WTC11 (cell line): ENCODE results near the gene ZFP2. TPM values are rescaled to one million over a fixed set of nuclear protein-coding genes. Genes with fewer than 3 reads are reported as not detected.

Experiments
- ATAC-seq: fragments of 200-7000 bp; cut with Tn5 transposase; 2 replicates; pipeline ENCODE4 v1.10.0; 2021; ENCODE audit warnings: mild to moderate bottlenecking, moderate library complexity
- CTCF ChIA-PET: fragments of 300-600 bp; sonication (Branson Sonifier 250); formaldehyde crosslinking; loops from one replicate; lab custom pipeline; 2021; ENCODE audit warnings: antibody characterized with exemption; lab: Charles Lee
- POLR2A ChIA-PET: fragments of 350-600 bp; sonication (Branson Sonifier 250); formaldehyde crosslinking; loops from one replicate; lab custom pipeline; 2021; ENCODE audit warnings: antibody characterized with exemption; lab: Charles Lee
- DNase-seq: peaks from one replicate; pipeline ENCODE4 v3.0.0; 2021; ENCODE audit warnings: low spot score
- H3K27ac Mint-ChIP-seq: 2 replicates; pipeline ENCODE4 v1.8.0; 2021; ENCODE audit warnings: mixed read lengths
- H3K27me3 Mint-ChIP-seq: 2 replicates; pipeline ENCODE4 v1.8.0; 2021; ENCODE audit warnings: low read depth, mild to moderate bottlenecking, moderate library complexity, mixed read lengths
- H3K36me3 Mint-ChIP-seq: 2 replicates; pipeline ENCODE4 v1.8.0; 2021; ENCODE audit warnings: mixed read lengths
- H3K4me1 Mint-ChIP-seq: 2 replicates; pipeline ENCODE4 v1.8.0; 2022; ENCODE audit warnings: mixed read lengths
- H3K4me3 Mint-ChIP-seq: 2 replicates; pipeline ENCODE4 v1.8.0; 2021; ENCODE audit warnings: mild to moderate bottlenecking, moderate library complexity, mixed read lengths
- H3K9me3 Mint-ChIP-seq: 2 replicates; pipeline ENCODE4 v1.8.0; 2021; ENCODE audit warnings: mixed read lengths
- AFF4 ChIP-seq: sonication (generic); formaldehyde crosslinking; IDR thresholded peaks from 2 replicates; pipeline ENCODE4 v1.8.1; 2023; ENCODE audit warnings: mild to moderate bottlenecking, missing genetic modification reagents, borderline replicate concordance
- ATF2 ChIP-seq: sonication (generic); formaldehyde crosslinking; IDR thresholded peaks from 2 replicates; pipeline ENCODE4 v1.8.1; 2022; ENCODE audit warnings: low read depth, missing genetic modification reagents, borderline replicate concordance
- ATF3 ChIP-seq: sonication (generic); formaldehyde crosslinking; conservative IDR thresholded peaks from 2 replicates; pipeline ENCODE4 v1.8.1; 2022; ENCODE audit warnings: mild to moderate bottlenecking, missing genetic modification reagents
- EMX1 ChIP-seq: fragments of 250-450 bp; sonication (Bioruptor Pico); IDR thresholded peaks from 2 replicates; pipeline ENCODE4 v1.8.0; 2021; ENCODE audit warnings: mild to moderate bottlenecking
- ESRRA ChIP-seq: sonication (generic); formaldehyde crosslinking; IDR thresholded peaks from 2 replicates; pipeline ENCODE4 v1.8.1; 2022; ENCODE audit warnings: mild to moderate bottlenecking, missing genetic modification reagents, borderline replicate concordance
- FOXP1 ChIP-seq: sonication (generic); formaldehyde crosslinking; IDR thresholded peaks from 2 replicates; pipeline ENCODE4 v1.8.0; 2022; ENCODE audit warnings: missing genetic modification reagents, mild to moderate bottlenecking, moderate library complexity, borderline replicate concordance
- KAT7 ChIP-seq: sonication (generic); formaldehyde crosslinking; IDR thresholded peaks from 2 replicates; pipeline ENCODE4 v1.8.1; 2023; ENCODE audit warnings: missing genetic modification reagents, mild to moderate bottlenecking, borderline replicate concordance
- MAX ChIP-seq: sonication (generic); formaldehyde crosslinking; IDR thresholded peaks from 2 replicates; pipeline ENCODE4 v1.8.0; 2022; ENCODE audit warnings: mild to moderate bottlenecking, missing genetic modification reagents
- MXD4 ChIP-seq: fragments of 250-450 bp; sonication (Bioruptor Pico); IDR thresholded peaks from 2 replicates; pipeline ENCODE4 v1.8.0; 2021; ENCODE audit warnings: mild to moderate bottlenecking, moderate library complexity, borderline replicate concordance
- NFYB ChIP-seq: sonication (generic); formaldehyde crosslinking; conservative IDR thresholded peaks from 2 replicates; pipeline ENCODE4 v1.8.0; 2022; ENCODE audit warnings: low read depth, missing genetic modification reagents
- PRRX2 ChIP-seq: fragments of 250-450 bp; sonication (Bioruptor Pico); IDR thresholded peaks from 2 replicates; pipeline ENCODE4 v1.8.0; 2021; ENCODE audit warnings: mild to moderate bottlenecking
- SP1 ChIP-seq: sonication (generic); formaldehyde crosslinking; conservative IDR thresholded peaks from 2 replicates; pipeline ENCODE4 v1.8.1; 2022; ENCODE audit warnings: missing genetic modification reagents
- TEAD1 ChIP-seq: sonication (generic); formaldehyde crosslinking; IDR thresholded peaks from 2 replicates; pipeline ENCODE4 v1.8.0; 2022; ENCODE audit warnings: mild to moderate bottlenecking, missing genetic modification reagents
- TEAD4 ChIP-seq: sonication (generic); formaldehyde crosslinking; IDR thresholded peaks from 2 replicates; pipeline ENCODE4 v1.8.0; 2022; ENCODE audit warnings: mild to moderate bottlenecking, missing genetic modification reagents
- USF2 ChIP-seq: sonication (generic); formaldehyde crosslinking; IDR thresholded peaks from 2 replicates; pipeline ENCODE4 v1.8.1; 2023; ENCODE audit warnings: mild to moderate bottlenecking, missing genetic modification reagents, moderate library complexity
- ZNF317 ChIP-seq: sonication (generic); formaldehyde crosslinking; IDR thresholded peaks from 2 replicates; pipeline ENCODE4 v1.8.1; 2023; ENCODE audit warnings: low read depth, mild to moderate bottlenecking, moderate library complexity, missing genetic modification reagents, borderline replicate concordance
- ZNF512 ChIP-seq: sonication (generic); formaldehyde crosslinking; IDR thresholded peaks from 2 replicates; pipeline ENCODE4 v1.8.1; 2022; ENCODE audit warnings: missing genetic modification reagents, borderline replicate concordance
- ZNF532 ChIP-seq: fragments of 250-450 bp; sonication (Bioruptor Pico); IDR thresholded peaks from 2 replicates; pipeline ENCODE4 v1.9.0; 2021; ENCODE audit warnings: mild to moderate bottlenecking, borderline replicate concordance
- total RNA-seq: library from RNA; stranded (reverse); gene quantifications from 3 replicates; pipeline ENCODE4 v1.2.3, GENCODE V29; 2021

Gene ZFP2
- total RNA-seq, 1 experiment from 2014 or later = 1.0 TPM

- DNase-seq = no peak
- no peaks in the 10 kb centered on the region for H3K4me1 Mint-ChIP-seq
- TF ChIP-seq KAT7 (CRISPR knock-in tag) (no peak), NFYB (no peak)
- TF ChIP-seq, all 79 proteins: peak for 0
- ChIA-PET CTCF (no interaction called here), POLR2A (no interaction called here)
- H3K36me3 Mint-ChIP-seq = peaks cover 38% of the 10 kb centered on the region
- H3K27me3 Mint-ChIP-seq = no peaks in the 10 kb centered on the region
- peaks cover 41% of the 10 kb centered on the region for H3K9me3 Mint-ChIP-seq
- ATAC-seq = no peak
- H3K4me3 Mint-ChIP-seq = no peak overlapping the region
- H3K27ac Mint-ChIP-seq = no peak overlapping the region
Observed at GRCh38 chr5:178902849-178903248, 7.1 kb downstream of the ZFP2 start.

GRCh38 chr5:178931846-178932760 lies 36.4 kb downstream of the ZFP2 start:
- ChIA-PET POLR2A (no interaction called here), CTCF (no interaction called here)
- DNase-seq = no peak
- peaks cover 53% of the 10 kb centered on the region for H3K27me3 Mint-ChIP-seq
- H3K9me3 Mint-ChIP-seq = peaks cover 94% of the 10 kb centered on the region
- no peak for ATAC-seq
- H3K36me3 Mint-ChIP-seq = peaks cover 90% of the 10 kb centered on the region
- H3K27ac Mint-ChIP-seq = no peak overlapping the region
- no peaks in the 10 kb centered on the region for H3K4me1 Mint-ChIP-seq
- TF ChIP-seq ZNF512 (CRISPR knock-in tag) = no peak
- TF ChIP-seq ZNF317 (CRISPR knock-in tag) = no peak
- no peak for TF ChIP-seq ZNF532 (CRISPR knock-in tag)
- TF ChIP-seq EMX1 (CRISPR knock-in tag) = no peak
- no peak for TF ChIP-seq USF2 (CRISPR knock-in tag)
- no peak for TF ChIP-seq PRRX2 (CRISPR knock-in tag)
- no peak for TF ChIP-seq ESRRA (CRISPR knock-in tag)
- TF ChIP-seq AFF4 (CRISPR knock-in tag) = no peak
- TF ChIP-seq ATF2 (CRISPR knock-in tag) = no peak
- no peak for TF ChIP-seq TEAD1 (CRISPR knock-in tag)
- TF ChIP-seq ATF3 (CRISPR knock-in tag) = no peak
- TF ChIP-seq SP1 (CRISPR knock-in tag) = no peak
- TF ChIP-seq MXD4 = no peak
- no peak for TF ChIP-seq TEAD4
- no peak for TF ChIP-seq MAX (CRISPR knock-in tag)
- TF ChIP-seq FOXP1 (CRISPR knock-in tag) = no peak
- no peak overlapping the region for H3K4me3 Mint-ChIP-seq
